Mesothelial cell of epicardium (in vitro differentiated cells): ENCODE results near the gene KLF5. TPM values are rescaled to one million over a fixed set of nuclear protein-coding genes. Genes with fewer than 3 reads are reported as not detected.

Source experiments
- DNase-seq, 2 experiments: peaks; one replicate each; pipeline ENCODE4 v3.0.0; 2021; ENCODE audit warnings: low spot score in 2 of 2; ENCODE audit not compliant: unreplicated experiment in 2 of 2
- H3K27ac Mint-ChIP-seq: 2 replicates; pipeline ENCODE4 v1.8.0; 2021; ENCODE audit warnings: mixed read lengths
- H3K27me3 Mint-ChIP-seq: 2 replicates; pipeline ENCODE4 v1.8.0; 2021; ENCODE audit warnings: low read depth, mixed read lengths
- H3K36me3 Mint-ChIP-seq: 2 replicates; pipeline ENCODE4 v1.8.0; 2021; ENCODE audit warnings: mixed read lengths
- H3K4me1 Mint-ChIP-seq: 2 replicates; pipeline ENCODE4 v1.8.0; 2021; ENCODE audit warnings: mixed read lengths
- H3K4me3 Mint-ChIP-seq: 2 replicates; pipeline ENCODE4 v1.8.0; 2021; ENCODE audit warnings: mild to moderate bottlenecking, moderate library complexity, mixed read lengths
- H3K9me3 Mint-ChIP-seq: 2 replicates; pipeline ENCODE4 v1.8.0; 2021; ENCODE audit warnings: mixed read lengths
- CTCF ChIP-seq: fragments of 200-600 bp; sonication (generic); IDR thresholded peaks from one replicate; pipeline ENCODE4 v1.5.0; 2021; ENCODE audit warnings: antibody characterized with exemption; ENCODE audit not compliant: unreplicated experiment
- total RNA-seq: library from RNA; stranded (reverse); gene quantifications from 3 replicates; pipeline ENCODE4 v1.2.1, GENCODE V29; 2021

KLF5 gene
- total RNA-seq, 1 donor from 2014 or later: 62.4 TPM

DNA sequence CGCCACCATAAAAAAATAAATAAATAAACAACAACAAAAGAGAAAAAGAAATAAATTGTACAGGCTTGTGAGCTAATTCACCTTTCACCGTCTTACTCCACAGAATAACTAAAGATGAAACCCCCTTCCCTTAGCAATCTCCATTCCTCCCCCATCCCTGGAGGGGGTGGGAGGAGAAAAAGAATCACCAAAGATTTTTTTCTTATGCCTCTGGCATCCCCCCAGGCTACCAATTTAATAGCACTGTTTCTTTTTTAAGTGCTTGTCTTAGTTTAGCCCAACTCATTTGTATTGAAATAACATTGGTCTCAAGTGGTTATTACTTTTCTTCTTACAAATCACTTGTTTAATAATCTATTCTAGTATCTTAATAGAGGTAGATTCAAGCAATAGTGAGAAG is 23.9 kb upstream of the KLF5 start:
- Mint-ChIP-seq H3K4me3 (no peak overlapping the region), H3K36me3 (no peaks in the 10 kb centered on the region), H3K27ac (no peak overlapping the region), H3K4me1 (peaks cover 7% of the 10 kb centered on the region), H3K27me3 (no peaks in the 10 kb centered on the region), H3K9me3 (no peaks in the 10 kb centered on the region)
- DNase-seq: no peak
- TF ChIP-seq CTCF: no peak

- H3K4me3 Mint-ChIP-seq: no peak overlapping the region
- no peaks in the 10 kb centered on the region for H3K9me3 Mint-ChIP-seq
- DNase-seq: no peak
- no peaks in the 10 kb centered on the region for H3K27me3 Mint-ChIP-seq
- H3K4me1 Mint-ChIP-seq: peaks cover 8% of the 10 kb centered on the region
- H3K36me3 Mint-ChIP-seq: no peaks in the 10 kb centered on the region
- no peak overlapping the region for H3K27ac Mint-ChIP-seq
- no peak for TF ChIP-seq CTCF
Observed at GRCh38 chr13:73035660-73036059, 23.1 kb upstream of the KLF5 start.

DNA sequence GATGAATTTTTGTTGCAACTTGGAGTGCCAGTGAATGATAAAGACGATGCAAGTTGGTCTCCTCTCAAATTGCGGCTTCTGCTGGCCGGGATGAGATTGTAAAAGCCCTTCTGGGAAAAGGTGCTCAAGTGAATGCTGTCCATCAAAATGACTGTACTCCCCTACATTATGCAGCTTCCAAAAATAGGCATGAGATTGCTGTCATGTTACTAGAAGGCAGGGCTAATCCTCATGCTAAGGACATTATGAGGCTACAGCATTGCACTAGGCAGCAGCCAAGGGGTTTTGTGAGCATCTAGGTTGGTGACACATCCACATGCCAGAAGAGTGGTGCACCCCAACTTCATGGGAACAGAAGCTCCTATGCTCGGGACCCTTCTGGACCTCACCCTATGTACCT is 22.2 kb upstream of the KLF5 start:
- H3K27ac Mint-ChIP-seq: no peak overlapping the region
- H3K4me1 Mint-ChIP-seq: peaks cover 13% of the 10 kb centered on the region
- no peak overlapping the region for H3K4me3 Mint-ChIP-seq
- TF ChIP-seq CTCF: no peak
- no peaks in the 10 kb centered on the region for H3K36me3 Mint-ChIP-seq
- DNase-seq: no peak
- no peaks in the 10 kb centered on the region for H3K9me3 Mint-ChIP-seq
- no peaks in the 10 kb centered on the region for H3K27me3 Mint-ChIP-seq

GRCh38 chr13:73038064-73038463 is 20.7 kb upstream of the KLF5 start:
- H3K4me3 Mint-ChIP-seq: no peak overlapping the region
- H3K4me1 Mint-ChIP-seq: peaks cover 12% of the 10 kb centered on the region
- no peaks in the 10 kb centered on the region for H3K36me3 Mint-ChIP-seq
- no peak overlapping the region for H3K27ac Mint-ChIP-seq
- TF ChIP-seq CTCF: no peak
- DNase-seq: no peak
- no peaks in the 10 kb centered on the region for H3K27me3 Mint-ChIP-seq
- no peaks in the 10 kb centered on the region for H3K9me3 Mint-ChIP-seq

DNA sequence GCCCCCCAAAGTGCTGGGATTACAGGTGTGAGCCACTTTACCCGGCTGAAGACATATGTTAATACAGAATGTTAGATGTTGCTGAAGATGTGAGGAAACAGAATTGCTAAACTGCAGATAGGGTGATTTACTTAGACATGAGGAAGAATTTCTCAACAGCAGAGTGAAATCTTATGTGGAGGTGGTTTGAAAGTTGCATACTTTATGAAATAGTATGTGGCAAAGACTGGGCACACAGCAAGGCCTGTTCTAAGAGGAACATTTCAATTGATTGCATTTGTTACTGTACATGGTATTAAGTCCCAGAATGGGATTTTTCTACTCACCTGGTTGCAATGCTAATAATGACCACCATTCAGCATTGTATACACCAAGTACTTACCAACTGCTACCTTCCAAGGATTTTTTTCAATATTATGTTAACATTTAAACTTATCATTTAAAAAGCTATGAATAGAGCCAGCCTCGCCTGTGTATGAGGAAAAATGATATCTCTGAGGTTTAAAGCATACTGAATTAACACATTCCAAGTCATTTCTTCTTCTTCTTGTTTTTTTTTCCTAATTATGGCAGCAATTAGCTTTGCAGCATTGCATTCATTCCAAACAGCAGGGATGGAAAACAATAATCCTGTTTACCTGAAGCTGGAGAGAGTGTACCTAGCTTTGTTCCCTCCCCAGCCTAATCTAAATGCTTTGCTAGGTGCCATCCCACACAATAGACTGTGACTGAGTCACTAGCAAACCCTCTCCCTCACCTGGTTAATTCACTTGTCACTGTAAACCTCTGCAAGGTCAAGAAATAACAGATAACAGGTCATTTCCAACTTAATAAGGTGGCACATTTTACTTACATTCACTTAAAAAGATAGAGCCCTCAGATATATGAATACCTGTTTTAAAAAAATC is 19.4 kb upstream of the KLF5 start:
- H3K4me3 Mint-ChIP-seq: no peak overlapping the region
- no peaks in the 10 kb centered on the region for H3K27me3 Mint-ChIP-seq
- peaks cover 9% of the 10 kb centered on the region for H3K4me1 Mint-ChIP-seq
- no peak for TF ChIP-seq CTCF
- DNase-seq: no peak
- H3K27ac Mint-ChIP-seq: no peak overlapping the region
- H3K36me3 Mint-ChIP-seq: no peaks in the 10 kb centered on the region
- no peaks in the 10 kb centered on the region for H3K9me3 Mint-ChIP-seq
